ENCODE results near the gene FAM13A.

DNA sequence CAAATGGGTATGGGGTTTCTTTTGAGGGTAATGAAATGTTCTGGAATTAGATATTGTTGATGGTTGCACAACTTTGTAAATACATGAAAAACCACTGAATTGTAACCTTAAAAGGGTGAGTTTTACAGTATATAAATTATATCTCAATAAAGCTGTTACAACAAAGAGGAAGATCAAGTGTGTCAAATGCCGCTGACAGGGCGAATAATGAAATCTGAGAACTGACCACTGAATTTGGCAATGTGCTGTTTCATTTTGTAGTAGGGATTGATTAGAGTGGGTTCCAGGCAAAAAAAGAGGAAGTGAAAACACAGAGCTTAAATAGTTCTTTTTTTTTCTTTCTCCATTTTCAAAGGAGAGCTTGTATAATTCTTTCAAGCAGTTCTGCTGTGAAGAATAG is 198.2 kb downstream of the FAM13A start:
- TF ChIP-seq, protein P1, sequence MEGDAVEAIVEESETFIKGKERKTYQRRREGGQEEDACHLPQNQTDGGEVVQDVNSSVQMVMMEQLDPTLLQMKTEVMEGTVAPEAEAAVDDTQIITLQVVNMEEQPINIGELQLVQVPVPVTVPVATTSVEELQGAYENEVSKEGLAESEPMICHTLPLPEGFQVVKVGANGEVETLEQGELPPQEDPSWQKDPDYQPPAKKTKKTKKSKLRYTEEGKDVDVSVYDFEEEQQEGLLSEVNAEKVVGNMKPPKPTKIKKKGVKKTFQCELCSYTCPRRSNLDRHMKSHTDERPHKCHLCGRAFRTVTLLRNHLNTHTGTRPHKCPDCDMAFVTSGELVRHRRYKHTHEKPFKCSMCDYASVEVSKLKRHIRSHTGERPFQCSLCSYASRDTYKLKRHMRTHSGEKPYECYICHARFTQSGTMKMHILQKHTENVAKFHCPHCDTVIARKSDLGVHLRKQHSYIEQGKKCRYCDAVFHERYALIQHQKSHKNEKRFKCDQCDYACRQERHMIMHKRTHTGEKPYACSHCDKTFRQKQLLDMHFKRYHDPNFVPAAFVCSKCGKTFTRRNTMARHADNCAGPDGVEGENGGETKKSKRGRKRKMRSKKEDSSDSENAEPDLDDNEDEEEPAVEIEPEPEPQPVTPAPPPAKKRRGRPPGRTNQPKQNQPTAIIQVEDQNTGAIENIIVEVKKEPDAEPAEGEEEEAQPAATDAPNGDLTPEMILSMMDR (IDR thresholded peaks at IDR 0.05), result no peak
- TF ChIP-seq POLR2A (IDR thresholded peaks at IDR 0.05), result no peak

All from uterus (tissue), 2 donors.